K562 (cell line): ENCODE measurements around the gene PNPLA8. TPM values are rescaled to one million over a fixed set of nuclear protein-coding genes. Genes with fewer than 3 reads are reported as not detected.

Source experiments
- ARID2 ChIP-seq: fragments of 450-650 bp; IDR thresholded peaks from 2 replicates; pipeline ENCODE4 v1.6.1; 2017; ENCODE audit warnings: antibody characterized with exemption, mild to moderate bottlenecking
- ATF1 ChIP-seq, 2 experiments: fragments of 450-650 bp in 1 of 2; IDR thresholded peaks; 2 replicates each; pipeline ENCODE4 v1.6.1; 2016; ENCODE audit warnings: missing compliant biosample characterization in 1 of 2, missing genetic modification characterization in 1 of 2
- CTCF ChIP-seq, 3 experiments: IDR thresholded peaks in 2 of 3; conservative IDR thresholded peaks in 1 of 3; 2 replicates each; pipeline ENCODE4 v1.5.1; 2011 to 2012; ENCODE audit warnings: low read length in 3 of 3, mild to moderate bottlenecking in 3 of 3, control low read depth in 2 of 3, improper control_type of control experiment in 1 of 3, inconsistent platforms in 1 of 3, low read depth in 1 of 3, mixed read lengths in 1 of 3, moderate library complexity in 1 of 3; ENCODE audit not compliant: insufficient read depth in 2 of 3
- GATA2 ChIP-seq: sonication (generic); formaldehyde crosslinking; IDR thresholded peaks from 2 replicates; pipeline ENCODE4 v1.4.0; 2020; ENCODE audit warnings: mild to moderate bottlenecking, missing genetic modification reagents
- KDM2B ChIP-seq: fragments of 250-450 bp; sonication (Bioruptor Pico); IDR thresholded peaks from 2 replicates; pipeline ENCODE4 v1.8.0; 2021; ENCODE audit warnings: mild to moderate bottlenecking, moderate library complexity
- KLF1 ChIP-seq: fragments of 450-650 bp; IDR thresholded peaks from 2 replicates; pipeline ENCODE4 v1.6.1; 2016; ENCODE audit warnings: missing genetic modification characterization, missing compliant biosample characterization
- MBD2 ChIP-seq: sonication (generic); IDR thresholded peaks from 2 replicates; pipeline ENCODE4 v1.6.1; 2016; ENCODE audit warnings: low read depth, borderline replicate concordance
- MEF2D ChIP-seq: conservative IDR thresholded peaks from 2 replicates; pipeline ENCODE4 v1.6.1; 2016; ENCODE audit warnings: low read depth, missing genetic modification characterization, missing compliant biosample characterization
- NFE2 ChIP-seq: IDR thresholded peaks from 2 replicates; pipeline ENCODE4 v1.6.1; 2014; ENCODE audit warnings: antibody characterized with exemption, low read depth
- NR1H2 ChIP-seq: sonication (generic); formaldehyde crosslinking; IDR thresholded peaks from 2 replicates; pipeline ENCODE4 v1.4.0; 2020; ENCODE audit warnings: mild to moderate bottlenecking, missing genetic modification reagents
- NR2F6 ChIP-seq: fragments of 450-650 bp; formaldehyde crosslinking; IDR thresholded peaks from 2 replicates; pipeline ENCODE4 v1.4.0; 2020; ENCODE audit warnings: mild to moderate bottlenecking
- PHF20 ChIP-seq: fragments of 450-650 bp; IDR thresholded peaks from 2 replicates; pipeline ENCODE4 v1.6.1; 2018; ENCODE audit not compliant: partially characterized antibody
- PTBP1 ChIP-seq: fragments of 200-400 bp; formaldehyde crosslinking; IDR thresholded peaks from 2 replicates; pipeline ENCODE4 v1.6.1; 2017; ENCODE audit warnings: low read depth, low read length
- SMAD1 ChIP-seq: fragments of 150-350 bp; IDR thresholded peaks from 2 replicates; pipeline ENCODE4 v1.6.1; 2014; ENCODE audit warnings: low read length, low read depth; ENCODE audit not compliant: partially characterized antibody
- SMARCB1 ChIP-seq: IDR thresholded peaks from 2 replicates; pipeline ENCODE4 v1.6.1; 2011; ENCODE audit warnings: improper control_type of control experiment, low read depth; ENCODE audit not compliant: insufficient read length
- TCF3 ChIP-seq: sonication (generic); formaldehyde crosslinking; IDR thresholded peaks from 2 replicates; pipeline ENCODE4 v1.4.0; 2020; ENCODE audit warnings: mild to moderate bottlenecking, missing genetic modification reagents
- THRAP3 ChIP-seq: fragments of 450-650 bp; IDR thresholded peaks from 2 replicates; pipeline ENCODE4 v1.6.1; 2016; ENCODE audit warnings: mild to moderate bottlenecking, inconsistent platforms, borderline replicate concordance
- ZKSCAN8 ChIP-seq: fragments of 200-800 bp; sonication (Bioruptor generic); IDR thresholded peaks from 2 replicates; pipeline ENCODE4 v1.6.1; 2016; ENCODE audit warnings: missing genetic modification characterization, missing compliant biosample characterization
- ZNF140 ChIP-seq: fragments of 250-450 bp; sonication (Bioruptor Pico); IDR thresholded peaks from 2 replicates; pipeline ENCODE4 v1.8.0; 2021; ENCODE audit warnings: moderate library complexity, mild to moderate bottlenecking, inconsistent platforms
- ZNF311 ChIP-seq: fragments of 250-450 bp; sonication (Bioruptor Pico); IDR thresholded peaks from 2 replicates; pipeline ENCODE4 v1.4.0; 2020; ENCODE audit warnings: mild to moderate bottlenecking, moderate library complexity
- ZNF449 ChIP-seq: fragments of 250-450 bp; sonication (Bioruptor Pico); IDR thresholded peaks from 2 replicates; pipeline ENCODE4 v1.8.0; 2022; ENCODE audit warnings: moderate library complexity, mild to moderate bottlenecking, inconsistent platforms
- ZNF639 ChIP-seq, 2 experiments: fragments of 200-800 bp in 1 of 2; sonication (Bioruptor generic) in 1 of 2; sonication (generic) in 1 of 2; formaldehyde crosslinking in 1 of 2; IDR thresholded peaks in 1 of 2; conservative IDR thresholded peaks in 1 of 2; 2 replicates each; pipeline versions ENCODE4 v1.5.0 to v1.6.1; 2016 to 2020; ENCODE audit warnings: missing compliant biosample characterization in 1 of 2, missing genetic modification characterization in 1 of 2, missing genetic modification reagents in 1 of 2
- polyA plus RNA-seq, 8 experiments: library from polyadenylated mRNA; depleted of rRNA in 4 of 8; stranded (reverse) in 5 of 8; unstranded in 3 of 8; fragments of >200 nt; fragmentation: Nextera tagmentation in 2 of 8; fragmentation: Illumina TruSeq in 1 of 8; extraction: Ambion mirVana in 2 of 8; extraction: Trizol in 1 of 8; gene quantifications; 2 replicates each; pipeline versions ENCODE4 v1.2.1 to v1.2.3, GENCODE V29; 2011 to 2014; ENCODE audit warnings: inconsistent platforms in 1 of 8, missing spikeins in 1 of 8
- total RNA-seq, 7 experiments: library from RNA; depleted of rRNA in 6 of 7; stranded (reverse); fragments of >200 nt in 6 of 7; fragmentation: Illumina TruSeq in 2 of 7; extraction: Trizol in 2 of 7; gene quantifications; 2 replicates each; pipeline versions ENCODE4 v1.2.1 to v1.2.3, GENCODE V29; 2011 to 2021; ENCODE audit warnings: low replicate concordance in 1 of 7

The PNPLA8 gene
- total and polyA plus RNA-seq, 9 of the 15 experiments (the other 6 are each of a cell fraction or from before 2014, with no cell fraction given) = 12.8 to 27.6 (median 16.3) TPM

GRCh38 chr7:108497082-108497725 lies 28.7 kb downstream of the PNPLA8 start (continued):
- TF ChIP-seq MBD2 (no peak), SMAD1 (no peak), ZNF639 (CRISPR knock-in tag; conservative IDR thresholded peaks at IDR 0.05 in 1 of 2, IDR thresholded peaks at IDR 0.05 in 1 of 2) (no peak), ZNF311 (CRISPR knock-in tag) (no peak), ATF1 (CRISPR knock-in tag; IDR thresholded peaks at IDR 0.05) (no peak), ATF1 (tag; IDR thresholded peaks at IDR 0.05) (no peak), KLF1 (tag) (no peak), KDM2B (CRISPR knock-in tag) (no peak), TCF3 (CRISPR knock-in tag) (no peak), ZKSCAN8 (no peak), NR1H2 (CRISPR knock-in tag) (no peak), ZNF140 (CRISPR knock-in tag) (no peak), NR2F6 (CRISPR knock-in tag) (no peak), THRAP3 (no peak), PHF20 (no peak), MEF2D (tag) (no peak), GATA2 (CRISPR knock-in tag) (no peak), ZNF449 (CRISPR knock-in tag) (no peak), SMARCB1 (no peak), ARID2 (peak; percentile 77; the same call in 1 of the 2 replicates), NFE2 (no peak), PTBP1 (no peak), CTCF (IDR thresholded peaks at IDR 0.05 in 2 of 3, conservative IDR thresholded peaks at IDR 0.05 in 1 of 3; ENCODE audit: insufficient read depth in 2 of 3, low read depth in 1 of 3, low read length in 3 of 3) (peak; percentile 76 to 95 (median 87))
